Stimulated activated CD4-positive, alpha-beta T cell treated with anti-CD3 and anti-CD28 coated beads, Interleukin-1b, Interleukin-23, amount 100 ng/mL, for 4 hours (primary cell): ENCODE results near the gene VRK3.
"Not testable (repeated sequence)": the region's sequence is repeated elsewhere in the genome, so short reads cannot be mapped to it uniquely, and the experiment has no call there.

Experiments used
- DNase-seq, 2 donors: peaks; one replicate each; pipeline ENCODE4 v3.0.0-alpha.2; 2020; ENCODE audit warnings: low read depth in 2 of 2

The VRK3 gene

GRCh38 chr19:49988007-49988406 is 37.2 kb downstream of the VRK3 start:
- no peak for DNase-seq

- peak; percentile 45 to 56 for DNase-seq
These were observed 37.9 kb downstream of the VRK3 start for GRCh38 chr19:49987159-49987698.

GRCh38 chr19:49986354-49986753 is 38.8 kb downstream of the VRK3 start:
- no peak for DNase-seq

- DNase-seq, result no peak
These were observed 39.3 kb downstream of the VRK3 start for GRCh38 chr19:49985871-49986270.

- no peak for DNase-seq
These were observed 40.7 kb downstream of the VRK3 start for GRCh38 chr19:49984491-49984890.

- DNase-seq, result peak; percentile 77 to 82
These were observed 41.4 kb downstream of the VRK3 start for GRCh38 chr19:49983645-49984229.

- DNase-seq, result no peak
These were observed 43.3 kb downstream of the VRK3 start for GRCh38 chr19:49981603-49982593.

- DNase-seq, result no peak
These were observed 46.8 kb downstream of the VRK3 start for GRCh38 chr19:49978324-49978723.

- DNase-seq, result no peak
These were observed 47.3 kb downstream of the VRK3 start for GRCh38 chr19:49977881-49978280.

- DNase-seq, result no peak
These were observed 48.1 kb downstream of the VRK3 start for GRCh38 chr19:49977076-49977475.

- DNase-seq, result no peak
These were observed 48.7 kb downstream of the VRK3 start for GRCh38 chr19:49976496-49976895.

GRCh38 chr19:49975051-49975450 is 50.1 kb downstream of the VRK3 start:
- DNase-seq, result no peak

- no peak for DNase-seq
These were observed 51.2 kb downstream of the VRK3 start for GRCh38 chr19:49973987-49974386.

- DNase-seq, result no peak
These were observed 52.3 kb downstream of the VRK3 start for GRCh38 chr19:49972841-49973240.

- DNase-seq, result no peak
These were observed 53.2 kb downstream of the VRK3 start for GRCh38 chr19:49971991-49972411.

GRCh38 chr19:49969355-49969754 is 55.8 kb downstream of the VRK3 start:
- not testable (repeated sequence) for DNase-seq

- no peak for DNase-seq
These were observed 56.8 kb downstream of the VRK3 start for GRCh38 chr19:49968279-49968922.

GRCh38 chr19:49960980-49961379 is 64.2 kb downstream of the VRK3 start, which contains the start of gene SIGLEC11:
TSS of gene SIGLEC11 (minus strand) at chr19:49961172. CDS start at chr19:49961081, 91 bp downstream.
- not testable (repeated sequence) for DNase-seq

- DNase-seq, result not testable (repeated sequence)
These were observed 65.3 kb downstream of the VRK3 start for GRCh38 chr19:49959892-49960291.

- not testable (repeated sequence) for DNase-seq
These were observed 66.6 kb downstream of the VRK3 start for GRCh38 chr19:49958596-49958995.

- not testable (repeated sequence) for DNase-seq
These were observed 67.0 kb downstream of the VRK3 start for GRCh38 chr19:49958144-49958543.
